ENCODE measurements around the gene TMEM132D. TPM values are rescaled to one million over a fixed set of nuclear protein-coding genes. Genes with fewer than 3 reads are reported as not detected.

The TMEM132D gene
- total RNA-seq, 1 donor from 2014 or later, result 1.0 TPM

DNA sequence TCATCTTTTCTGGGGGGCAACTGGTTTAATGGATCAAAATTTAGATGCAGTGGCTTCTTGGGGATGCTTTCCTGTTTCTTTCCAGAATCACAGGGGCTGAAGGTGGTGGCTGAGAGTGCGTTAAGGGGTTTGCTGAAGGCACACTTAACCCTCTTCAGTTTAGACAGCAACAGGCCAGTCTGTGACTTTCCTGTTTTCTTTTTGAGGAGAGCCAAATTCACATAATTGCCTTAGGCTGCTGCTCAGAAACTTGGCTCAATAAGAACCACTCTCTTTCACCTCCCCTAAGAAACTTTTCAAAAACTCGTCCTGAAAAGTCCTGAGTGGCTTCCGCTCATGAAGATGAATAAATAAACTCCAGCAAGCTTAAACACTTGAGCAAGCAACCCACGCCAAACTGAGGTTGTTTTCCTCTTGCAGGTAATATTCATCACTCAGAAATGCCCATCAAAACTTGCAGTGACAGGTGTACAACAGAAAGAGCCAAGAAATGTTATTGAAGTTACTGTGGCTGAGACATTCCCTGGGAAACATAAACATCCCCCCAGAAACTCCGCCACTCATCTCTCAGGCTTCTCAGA is 510.4 kb downstream of the TMEM132D start:
- Histone ChIP-seq H3K27me3 (no peaks in the 10 kb centered on the region), H3K4me1 (no peaks in the 10 kb centered on the region), H3K36me3 (no peaks in the 10 kb centered on the region), H3K9me3 (no peaks in the 10 kb centered on the region), H3K4me3 (no peak overlapping the region), H3K27ac (no peak overlapping the region)
- TF ChIP-seq, protein P1, sequence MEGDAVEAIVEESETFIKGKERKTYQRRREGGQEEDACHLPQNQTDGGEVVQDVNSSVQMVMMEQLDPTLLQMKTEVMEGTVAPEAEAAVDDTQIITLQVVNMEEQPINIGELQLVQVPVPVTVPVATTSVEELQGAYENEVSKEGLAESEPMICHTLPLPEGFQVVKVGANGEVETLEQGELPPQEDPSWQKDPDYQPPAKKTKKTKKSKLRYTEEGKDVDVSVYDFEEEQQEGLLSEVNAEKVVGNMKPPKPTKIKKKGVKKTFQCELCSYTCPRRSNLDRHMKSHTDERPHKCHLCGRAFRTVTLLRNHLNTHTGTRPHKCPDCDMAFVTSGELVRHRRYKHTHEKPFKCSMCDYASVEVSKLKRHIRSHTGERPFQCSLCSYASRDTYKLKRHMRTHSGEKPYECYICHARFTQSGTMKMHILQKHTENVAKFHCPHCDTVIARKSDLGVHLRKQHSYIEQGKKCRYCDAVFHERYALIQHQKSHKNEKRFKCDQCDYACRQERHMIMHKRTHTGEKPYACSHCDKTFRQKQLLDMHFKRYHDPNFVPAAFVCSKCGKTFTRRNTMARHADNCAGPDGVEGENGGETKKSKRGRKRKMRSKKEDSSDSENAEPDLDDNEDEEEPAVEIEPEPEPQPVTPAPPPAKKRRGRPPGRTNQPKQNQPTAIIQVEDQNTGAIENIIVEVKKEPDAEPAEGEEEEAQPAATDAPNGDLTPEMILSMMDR (IDR thresholded peaks at IDR 0.05), result no peak
- DNase-seq, result no peak
- ATAC-seq, result peak; percentile 58
- intact Hi-C loops (cut with DNase I), result no loop called here

- H3K9me3 ChIP-seq, result no peaks in the 10 kb centered on the region
- H3K36me3 ChIP-seq, result no peaks in the 10 kb centered on the region
- H3K27ac ChIP-seq, result no peak overlapping the region
- TF ChIP-seq, protein P1 (IDR thresholded peaks at IDR 0.05), result no peak
- DNase-seq (no peak), ATAC-seq (no peak)
- intact Hi-C loops (cut with DNase I), result no loop called here
- H3K27me3 ChIP-seq, result no peaks in the 10 kb centered on the region
- H3K4me1 ChIP-seq, result no peaks in the 10 kb centered on the region
- H3K4me3 ChIP-seq, result no peak overlapping the region
Measured at GRCh38 chr12:129385637-129385990, 518.2 kb downstream of the TMEM132D start.

DNA sequence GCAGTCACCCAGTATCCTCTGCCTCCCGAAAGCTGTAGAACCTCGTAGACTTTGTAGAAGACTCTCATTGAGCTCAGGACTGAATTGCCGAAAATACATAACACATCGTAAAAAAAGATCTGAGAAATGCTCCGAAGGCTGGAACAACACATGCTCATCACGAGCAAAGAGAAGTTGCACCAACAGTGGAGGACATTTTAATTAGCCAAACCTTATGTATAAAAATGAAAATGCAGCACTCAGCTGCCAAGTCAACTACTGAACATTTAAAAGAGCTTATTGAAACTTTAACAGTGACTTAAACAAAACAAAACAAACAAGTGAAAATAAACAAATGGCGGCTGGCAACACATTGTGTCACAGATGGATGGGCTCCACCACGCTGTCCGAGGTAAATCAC is 519.9 kb downstream of the TMEM132D start:
- Histone ChIP-seq H3K4me1 (no peaks in the 10 kb centered on the region), H3K4me3 (no peak overlapping the region), H3K27me3 (no peaks in the 10 kb centered on the region), H3K27ac (no peak overlapping the region), H3K9me3 (no peaks in the 10 kb centered on the region), H3K36me3 (no peaks in the 10 kb centered on the region)
- TF ChIP-seq, protein P1 (IDR thresholded peaks at IDR 0.05), result no peak
- no peak for ATAC-seq
- DNase-seq, result no peak
- intact Hi-C loops (cut with DNase I), result no loop called here

DNA sequence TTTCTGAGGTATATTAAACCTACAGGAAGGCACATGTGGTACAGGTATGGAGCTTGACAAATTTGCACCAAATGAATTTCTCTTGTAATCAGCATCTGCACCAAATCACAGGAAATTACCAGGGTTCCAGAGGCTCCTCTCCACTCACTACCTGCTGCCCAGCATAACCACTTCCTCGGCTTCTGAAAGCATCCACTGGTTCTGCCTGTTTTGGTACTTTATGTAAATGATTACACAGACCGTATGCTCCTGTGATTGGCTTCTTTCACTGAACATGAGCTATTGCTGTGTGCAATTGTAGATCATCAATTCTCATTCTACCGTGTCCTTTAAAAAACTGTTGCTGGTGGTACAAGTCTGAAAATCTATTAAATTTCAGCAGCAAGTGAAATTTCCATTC is 522.1 kb downstream of the TMEM132D start:
- no peak for DNase-seq
- ATAC-seq, result no peak

DNA sequence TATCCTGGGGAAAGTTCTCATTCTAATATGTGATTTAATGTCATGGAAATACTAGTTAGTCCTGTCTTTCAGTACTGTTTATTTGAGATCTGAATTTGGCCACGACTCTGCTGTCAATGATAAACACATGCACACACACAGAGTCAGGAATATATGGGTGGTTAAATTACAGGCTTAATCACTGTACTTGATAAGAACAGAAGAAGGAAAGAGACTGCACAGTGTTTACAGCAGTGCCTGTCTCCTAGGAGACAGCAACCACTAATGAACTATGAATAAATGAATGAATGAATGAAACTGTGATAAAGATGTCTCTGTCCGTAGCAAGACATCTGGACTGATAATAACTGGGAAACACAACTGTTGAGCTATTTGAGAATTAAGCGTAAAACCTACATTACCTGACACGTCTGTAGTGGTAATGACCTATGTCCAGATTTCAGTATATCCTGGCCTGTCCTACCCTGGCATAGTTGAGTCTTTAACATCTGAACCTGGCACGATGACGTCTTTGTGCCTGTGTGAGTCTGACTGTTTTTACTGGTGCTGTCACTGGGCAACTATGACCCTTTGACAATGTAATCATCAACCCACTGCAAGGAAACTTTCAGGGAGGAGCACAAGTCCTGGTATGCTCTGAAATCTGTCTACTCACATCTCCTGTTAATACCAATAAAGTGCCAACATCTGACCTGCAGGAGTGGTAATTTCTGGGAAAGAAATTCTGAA is 524.6 kb downstream of the TMEM132D start:
- Histone ChIP-seq H3K4me3 (no peak overlapping the region), H3K27ac (no peak overlapping the region), H3K9me3 (no peaks in the 10 kb centered on the region), H3K36me3 (no peaks in the 10 kb centered on the region), H3K4me1 (no peaks in the 10 kb centered on the region), H3K27me3 (no peaks in the 10 kb centered on the region)
- ATAC-seq (no peak), DNase-seq (no peak)
- TF ChIP-seq, protein P1 (IDR thresholded peaks at IDR 0.05), result no peak
- intact Hi-C loops (cut with DNase I), result no loop called here

More for the DNA sequence above, 522.1 kb downstream of the TMEM132D start:
- H3K4me1 ChIP-seq, result no peaks in the 10 kb centered on the region
- H3K27ac ChIP-seq, result no peak overlapping the region
- H3K27me3 ChIP-seq, result no peaks in the 10 kb centered on the region
- TF ChIP-seq, protein P1 (IDR thresholded peaks at IDR 0.05), result no peak
- no peak overlapping the region for H3K4me3 ChIP-seq
- intact Hi-C loops (cut with DNase I), result no loop called here
- no peaks in the 10 kb centered on the region for H3K9me3 ChIP-seq
- H3K36me3 ChIP-seq, result no peaks in the 10 kb centered on the region
